ENCODE measurements around the gene FURIN. TPM values are rescaled to one million over a fixed set of nuclear protein-coding genes. Genes with fewer than 3 reads are reported as not detected.
A peak's percentile ranks its signal among the peaks of the same experiment; 100 is the strongest.

Gene FURIN
- total RNA-seq (100 to 1,000 TPM in 1 of 2 donors, 10 to 100 TPM in 1; 57.1 to 113 TPM), polyA plus RNA-seq (100 to 1,000 TPM in 1 of 2 donors, 10 to 100 TPM in 1; 71.2 to 159 TPM)
- long read RNA-seq, donor 1, full-length matches to known transcripts, result 6 of 41 reads
- long read RNA-seq, donor 1, partial matches to known transcripts, result 35 of 41 reads
- long read RNA-seq, donor 1, other reads (novel, unspliced or antisense), result 0 of 41 reads
- long read RNA-seq, donor 2, full-length matches to known transcripts, result 1 of 1 reads
- long read RNA-seq, donor 2, partial matches to known transcripts, result 0 of 1 reads
- long read RNA-seq, donor 2, other reads (novel, unspliced or antisense), result 0 of 1 reads
- long read RNA-seq, donor 3, partial matches to known transcripts, result 5 of 5 reads
- long read RNA-seq, donor 3, other reads (novel, unspliced or antisense), result 0 of 5 reads
- long read RNA-seq, donor 4, result 0 reads
- long read RNA-seq, donor 5, full-length matches to known transcripts, result 3 of 58 reads
- long read RNA-seq, donor 5, partial matches to known transcripts, result 55 of 58 reads
- long read RNA-seq, donor 5, other reads (novel, unspliced or antisense), result 0 of 58 reads

- Histone ChIP-seq H3K27me3 (ENCODE audit: control insufficient read depth in 3 of 3, insufficient read depth in 3 of 3, low read length in 2 of 3) (no peaks in the 10 kb centered on the region), H3K4me1 (ENCODE audit: control insufficient read depth in 5 of 5, insufficient read depth in 5 of 5, low read length in 5 of 5) (peaks cover 0 to 34% (median 13%) of the 10 kb centered on the region in 5 donors), H3K9me3 (ENCODE audit: control insufficient read depth in 4 of 4, insufficient read depth in 3 of 4, low read length in 3 of 4) (no peaks in the 10 kb centered on the region), H3K4me3 (no peak within 1 kb of the TSS), H3K36me3 (ENCODE audit: control insufficient read depth in 4 of 4, insufficient read depth in 4 of 4, low read length in 4 of 4) (no peaks in the 10 kb centered on the region), H3K27ac (ENCODE audit: low read depth in 1 of 2, low read length in 1 of 2) (peak within 1 kb of the TSS; percentile 89 to 99), H3K9ac (ENCODE audit: insufficient read depth in 1 of 2, low read length in 2 of 2) (no peak within 1 kb of the TSS)
- ATAC-seq (ENCODE audit: insufficient read depth, low FRiP score), result no peak
- no peak for TF ChIP-seq CTCF (IDR thresholded peaks at IDR 0.05; ENCODE audit: control extremely low read depth, extremely low read depth)
- 88 to 89% methylated on average over 6 of the region's 6 CpGs for WGBS, 2 donors
- DNase-seq, result no peak
Measured at GRCh38 chr15:90868261-90868689, at the start of gene FURIN. FURIN (plus strand) TSS chr15:90868588; CDS start chr15:90875741, 7,153 bp downstream.

GRCh38 chr15:90819390-90819789 lies 49.0 kb upstream of the FURIN start:
- no peak for ATAC-seq (ENCODE audit: insufficient read depth, low FRiP score)

GRCh38 chr15:90819850-90820249 lies 48.5 kb upstream of the FURIN start:
- no peak for TF ChIP-seq CTCF (IDR thresholded peaks at IDR 0.05; ENCODE audit: control extremely low read depth, extremely low read depth)
- Histone ChIP-seq H3K9me3 (ENCODE audit: control insufficient read depth in 4 of 4, insufficient read depth in 3 of 4, low read length in 3 of 4) (no peaks in the 10 kb centered on the region), H3K27me3 (ENCODE audit: control insufficient read depth in 3 of 3, insufficient read depth in 3 of 3, low read length in 2 of 3) (no peaks in the 10 kb centered on the region), H3K36me3 (ENCODE audit: control insufficient read depth in 4 of 4, insufficient read depth in 4 of 4, low read length in 4 of 4) (no peaks in the 10 kb centered on the region), H3K4me1 (ENCODE audit: control insufficient read depth in 5 of 5, insufficient read depth in 5 of 5, low read length in 5 of 5) (peaks cover 0 to 13% (median 2%) of the 10 kb centered on the region in 5 donors), H3K9ac (ENCODE audit: insufficient read depth in 1 of 2, low read length in 2 of 2) (no peak overlapping the region), H3K27ac (ENCODE audit: low read depth in 1 of 2, low read length in 1 of 2) (no peak overlapping the region), H3K4me3 (no peak overlapping the region)
- WGBS, 2 donors, result 47 to 61% methylated on average over 12 of the region's 12 CpGs
- ATAC-seq (ENCODE audit: insufficient read depth, low FRiP score) (no peak), DNase-seq (no peak)

More at GRCh38 chr15:90819390-90819789, 49.0 kb upstream of the FURIN start:
- 93 to 95% methylated on average over 6 of the region's 6 CpGs for WGBS, 2 donors
- Histone ChIP-seq H3K4me1 (ENCODE audit: control insufficient read depth in 5 of 5, insufficient read depth in 5 of 5, low read length in 5 of 5) (peaks cover 0 to 13% (median 2%) of the 10 kb centered on the region in 5 donors), H3K9me3 (ENCODE audit: control insufficient read depth in 4 of 4, insufficient read depth in 3 of 4, low read length in 3 of 4) (no peaks in the 10 kb centered on the region), H3K4me3 (no peak overlapping the region), H3K27me3 (ENCODE audit: control insufficient read depth in 3 of 3, insufficient read depth in 3 of 3, low read length in 2 of 3) (no peaks in the 10 kb centered on the region), H3K27ac (ENCODE audit: low read depth in 1 of 2, low read length in 1 of 2) (no peak overlapping the region), H3K36me3 (ENCODE audit: control insufficient read depth in 4 of 4, insufficient read depth in 4 of 4, low read length in 4 of 4) (no peaks in the 10 kb centered on the region), H3K9ac (ENCODE audit: insufficient read depth in 1 of 2, low read length in 2 of 2) (no peak overlapping the region)
- TF ChIP-seq CTCF (IDR thresholded peaks at IDR 0.05; ENCODE audit: control extremely low read depth, extremely low read depth), result no peak
- DNase-seq, result no peak

Data from lung (tissue), 16 donors.